Measurements from ENCODE around the gene CWC25. TPM values are rescaled to one million over a fixed set of nuclear protein-coding genes. Genes with fewer than 3 reads are reported as not detected.

The CWC25 gene
- total and polyA plus RNA-seq, 12 donors, result 4.5 to 47.8 (median 18.0) TPM

- 0 to 1% (median 0%) methylated on average over 34 to 44 of the region's 44 CpGs for WGBS, 4 donors
- no peaks in the 10 kb centered on the region for H3K9me3 ChIP-seq (replicated peaks in 1 of 3)
- H3K36me3 ChIP-seq (replicated peaks in 1 of 2), result peaks cover 0 to 23% of the 10 kb centered on the region in 2 donors
- peaks cover 30 to 39% of the 10 kb centered on the region in 2 donors for H3K4me1 ChIP-seq (replicated peaks in 1 of 2)
- peak overlapping the region in 2 of 4 donors; percentile 86 to 89 for H3K4me3 ChIP-seq
- no peaks in the 10 kb centered on the region for H3K27me3 ChIP-seq
- TF ChIP-seq POLR2A (IDR thresholded peaks at IDR 0.05), result peak in 1 of 2 donors; percentile 18
- TF ChIP-seq, protein P1, sequence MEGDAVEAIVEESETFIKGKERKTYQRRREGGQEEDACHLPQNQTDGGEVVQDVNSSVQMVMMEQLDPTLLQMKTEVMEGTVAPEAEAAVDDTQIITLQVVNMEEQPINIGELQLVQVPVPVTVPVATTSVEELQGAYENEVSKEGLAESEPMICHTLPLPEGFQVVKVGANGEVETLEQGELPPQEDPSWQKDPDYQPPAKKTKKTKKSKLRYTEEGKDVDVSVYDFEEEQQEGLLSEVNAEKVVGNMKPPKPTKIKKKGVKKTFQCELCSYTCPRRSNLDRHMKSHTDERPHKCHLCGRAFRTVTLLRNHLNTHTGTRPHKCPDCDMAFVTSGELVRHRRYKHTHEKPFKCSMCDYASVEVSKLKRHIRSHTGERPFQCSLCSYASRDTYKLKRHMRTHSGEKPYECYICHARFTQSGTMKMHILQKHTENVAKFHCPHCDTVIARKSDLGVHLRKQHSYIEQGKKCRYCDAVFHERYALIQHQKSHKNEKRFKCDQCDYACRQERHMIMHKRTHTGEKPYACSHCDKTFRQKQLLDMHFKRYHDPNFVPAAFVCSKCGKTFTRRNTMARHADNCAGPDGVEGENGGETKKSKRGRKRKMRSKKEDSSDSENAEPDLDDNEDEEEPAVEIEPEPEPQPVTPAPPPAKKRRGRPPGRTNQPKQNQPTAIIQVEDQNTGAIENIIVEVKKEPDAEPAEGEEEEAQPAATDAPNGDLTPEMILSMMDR (IDR thresholded peaks at IDR 0.05), result no peak
- H3K27ac ChIP-seq, result peak overlapping the region; percentile 84 to 94 (median 90)
- peak; percentile 80 to 94 (median 84) for DNase-seq
- intact Hi-C loops (cut with DNase I), result no loop called here
Measured at GRCh38 chr17:38751808-38752307, 73.3 kb downstream of the CWC25 start.

- WGBS, 4 donors, result 4 to 9% (median 6%) methylated on average over 10 of the region's 10 CpGs
Measured at GRCh38 chr17:38751144-38751807, 73.8 kb downstream of the CWC25 start.

More at GRCh38 chr17:38751144-38751807, 73.8 kb downstream of the CWC25 start:
- Histone ChIP-seq H3K4me3 (peak overlapping the region in 1 of 4 donors; percentile 86), H3K27ac (peak overlapping the region in 4 of 5 donors; percentile 67 to 94 (median 88)), H3K9me3 (replicated peaks in 1 of 3) (no peaks in the 10 kb centered on the region), H3K4me1 (replicated peaks in 1 of 2) (peaks cover 36 to 45% of the 10 kb centered on the region in 2 donors), H3K36me3 (replicated peaks in 1 of 2) (peaks cover 0 to 17% of the 10 kb centered on the region in 2 donors), H3K27me3 (no peaks in the 10 kb centered on the region)
- intact Hi-C loops (cut with DNase I), result no loop called here
- DNase-seq, result peak in 1 of 7 donors; percentile 65
- TF ChIP-seq, protein P1 (IDR thresholded peaks at IDR 0.05), result no peak
- TF ChIP-seq POLR2A (IDR thresholded peaks at IDR 0.05), result no peak

Small RNAs within 50 kb of the gene (microRNA-seq; reads per million reads assigned to microRNA genes)
- 0 to 2.2 (median 1.7) reads per million in 3 donors for gene MIR4727

Small RNAs within 50 kb of the gene (small RNA-seq; reads per million reads assigned to genes)
- gene MIR4727 (0.08 to 0.24 reads per million in 2 donors), gene RNU6-866P (0 reads per million in 2 donors), gene SNORA21 (0 reads per million in 2 donors), gene SNORA21B (0 reads per million in 2 donors)

Other genes starting within 250 kb of the CWC25 start
- gene SRCIN1, start 219.4 kb downstream of the CWC25 start, total RNA-seq, result 1 to 10 TPM in 3 of 9 donors, under 1 TPM in 4, not detected in 2; 0.44 to 7.2 (median 0.92) TPM
- gene SRCIN1, start 219.4 kb downstream of the CWC25 start, polyA plus RNA-seq, result 10 to 100 TPM in 1 of 3 donors, 1 to 10 TPM in 2; 1.0 to 33.1 (median 4.7) TPM
- 1 to 10 TPM in 8 of 9 donors, under 1 TPM in 1; 0.06 to 9.4 (median 3.7) TPM for gene EPOP, start 150.4 kb downstream of the CWC25 start, total RNA-seq
- gene EPOP, start 150.4 kb downstream of the CWC25 start, polyA plus RNA-seq, result 1 to 10 TPM in 2 of 3 donors, under 1 TPM in 1; 0.97 to 2.9 (median 2.7) TPM
- 100 to 1,000 TPM in 4 of 9 donors, 10 to 100 TPM in 5; 24.5 to 191 (median 92.2) TPM for gene MLLT6, start 120.0 kb downstream of the CWC25 start, total RNA-seq
- gene MLLT6, start 120.0 kb downstream of the CWC25 start, polyA plus RNA-seq, result 100 to 1,000 TPM in 1 of 3 donors, 10 to 100 TPM in 2; 27.3 to 339 (median 50.5) TPM
- 10 to 100 TPM in 7 of 9 donors, 1 to 10 TPM in 2; 7.2 to 78.7 (median 43.1) TPM for gene CISD3, start 95.0 kb downstream of the CWC25 start, total RNA-seq
- 10 to 100 TPM; 36.1 to 45.7 (median 43.2) TPM for gene CISD3, start 95.0 kb downstream of the CWC25 start, polyA plus RNA-seq
- 10 to 100 TPM in 7 of 9 donors, 1 to 10 TPM in 2; 7.4 to 82.3 (median 16.2) TPM for gene PCGF2, start 77.0 kb downstream of the CWC25 start, total RNA-seq
- gene PCGF2, start 77.0 kb downstream of the CWC25 start, polyA plus RNA-seq, result 100 to 1,000 TPM in 2 of 3 donors, 10 to 100 TPM in 1; 13.4 to 233 (median 144) TPM
- gene PSMB3, start 72.6 kb downstream of the CWC25 start, total RNA-seq, result 100 to 1,000 TPM; 138 to 403 (median 236) TPM
- 100 to 1,000 TPM; 240 to 556 (median 328) TPM for gene PSMB3, start 72.6 kb downstream of the CWC25 start, polyA plus RNA-seq
- gene PIP4K2B, start 25.8 kb downstream of the CWC25 start, total RNA-seq, result 10 to 100 TPM; 32.4 to 92.4 (median 68.7) TPM
- 10 to 100 TPM; 30.0 to 49.9 (median 44.0) TPM for gene PIP4K2B, start 25.8 kb downstream of the CWC25 start, polyA plus RNA-seq
- gene RPL23, start 28.4 kb upstream of the CWC25 start, total RNA-seq, result 1,000 to 10,000 TPM in 7 of 9 donors, 100 to 1,000 TPM in 2; 927 to 2,492 (median 1,384) TPM
- 1,000 to 10,000 TPM; 2,027 to 3,246 (median 2,815) TPM for gene RPL23, start 28.4 kb upstream of the CWC25 start, polyA plus RNA-seq
- 100 to 1,000 TPM in 5 of 9 donors, 10 to 100 TPM in 4; 36.4 to 123 (median 104) TPM for gene LASP1, start 44.7 kb upstream of the CWC25 start, total RNA-seq
- gene LASP1, start 44.7 kb upstream of the CWC25 start, polyA plus RNA-seq, result 10 to 100 TPM; 36.3 to 65.1 (median 43.3) TPM
- gene FBXO47, start 142.1 kb upstream of the CWC25 start, total RNA-seq, result not detected
- gene FBXO47, start 142.1 kb upstream of the CWC25 start, polyA plus RNA-seq, result not detected

Data from adrenal gland (tissue), 12 donors.